GM18519 (cell line): ENCODE results near the gene VPS26C.
A peak's percentile ranks its signal among the peaks of the same experiment; 100 is the strongest.
"Not testable (repeated sequence)": the region's sequence is repeated elsewhere in the genome, so short reads cannot be mapped to it uniquely, and the experiment has no call there.

Experiments used
- ATAC-seq: cut with Tn5 transposase; IDR thresholded peaks from one replicate; pipeline ENCODE4 v1.9.1; 2021; ENCODE audit warnings: mild to moderate bottlenecking, moderate library complexity; ENCODE audit not compliant: unreplicated experiment, low FRiP score

Gene VPS26C

DNA sequence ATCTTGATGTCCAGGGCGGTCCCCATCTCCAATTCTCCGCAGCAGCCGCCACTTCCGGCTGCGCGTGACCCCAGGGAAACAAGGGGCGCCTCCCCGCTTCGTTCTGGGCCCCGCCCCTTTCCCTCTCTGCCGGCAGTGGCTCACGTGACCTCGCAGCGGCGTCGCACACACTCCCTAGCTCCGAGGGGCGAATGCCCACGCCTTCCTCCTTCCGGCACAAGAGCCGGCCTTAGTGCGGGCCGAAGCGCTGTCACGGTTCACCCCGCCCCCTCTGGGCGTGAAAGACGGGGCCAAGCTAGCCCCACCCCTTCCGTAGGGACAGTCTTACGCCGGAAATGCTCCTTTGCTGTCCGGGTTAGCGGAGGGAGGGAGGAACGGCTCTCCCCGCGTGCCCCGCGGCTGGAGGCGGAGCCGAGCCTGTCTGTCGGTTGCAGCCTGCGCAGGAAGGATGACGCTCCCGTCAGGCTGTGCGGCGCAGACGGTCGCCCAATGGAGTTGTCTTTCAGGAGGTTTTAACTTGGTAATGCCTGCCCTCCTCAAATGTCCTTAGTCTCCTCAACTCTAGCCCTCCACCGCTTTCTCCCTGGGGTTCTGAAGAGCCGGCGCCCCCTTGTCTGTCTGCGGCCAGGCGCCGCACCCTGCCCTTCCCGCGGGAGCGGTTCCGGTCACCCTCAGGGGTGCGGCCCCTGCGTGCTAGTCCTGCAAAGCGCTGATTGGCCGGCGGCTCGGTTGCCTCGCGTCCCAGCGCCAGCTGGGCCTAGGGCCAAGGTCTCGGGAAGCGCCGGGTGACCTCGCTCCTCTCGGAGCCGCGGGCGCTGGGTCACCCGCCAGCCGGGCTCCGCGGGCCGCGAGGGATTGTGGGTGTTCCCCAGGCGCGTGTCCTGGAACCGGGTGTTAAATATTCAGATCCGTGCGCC lies at the start of gene VPS26C:
Gene VPS26C, minus strand, starts transcription at position 66 of the 917 bp plus-strand sequence. Its CDS starts 40 bp downstream, at position 26.
- peak; percentile 88 for ATAC-seq

- not testable (repeated sequence) for ATAC-seq
Measured at GRCh38 chr21:37316072-37316471, 48.9 kb upstream of the VPS26C start.

- ATAC-seq = no peak
Measured at GRCh38 chr21:37300114-37300751, 33.1 kb upstream of the VPS26C start.

DNA sequence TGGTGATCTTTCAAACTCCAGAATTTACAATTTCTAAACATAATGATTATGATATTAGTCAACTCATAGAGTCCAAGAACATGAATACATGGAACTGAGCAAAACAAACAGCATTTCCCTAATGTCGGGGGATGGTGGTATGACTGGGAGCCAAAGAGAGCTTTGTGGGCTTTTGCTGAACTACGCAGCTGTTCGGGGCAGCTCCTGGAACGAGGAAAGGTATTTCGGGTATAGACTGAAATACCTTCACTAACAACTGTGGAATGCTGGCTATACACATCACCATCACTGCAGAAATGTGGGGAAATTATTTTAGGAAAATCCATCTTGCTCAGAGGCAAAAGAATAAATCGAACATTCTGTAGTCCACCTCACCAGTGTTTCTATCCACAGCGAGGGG lies 30.2 kb upstream of the VPS26C start:
- ATAC-seq = no peak

DNA sequence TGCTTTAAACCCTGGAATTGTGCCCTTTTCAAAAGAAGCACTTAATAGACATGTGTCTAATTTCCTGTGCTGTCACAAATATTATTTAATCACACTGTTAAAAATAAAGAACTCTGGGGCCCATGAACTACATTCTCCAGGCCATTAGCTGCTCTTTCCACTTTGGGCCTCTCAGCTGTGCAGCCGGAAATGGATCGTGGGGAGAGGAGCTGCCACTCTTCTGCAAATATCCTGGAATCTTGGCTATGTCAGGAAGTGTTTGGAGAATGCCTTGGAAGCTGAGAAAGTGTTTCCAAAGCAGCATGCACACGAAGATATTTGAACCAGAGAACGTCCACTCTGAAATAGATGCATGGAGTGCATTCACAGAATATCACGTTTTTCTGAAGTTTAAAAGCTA lies 27.5 kb upstream of the VPS26C start:
- no peak for ATAC-seq

- ATAC-seq = no peak
Measured at GRCh38 chr21:37292941-37293340, 25.8 kb upstream of the VPS26C start.

DNA sequence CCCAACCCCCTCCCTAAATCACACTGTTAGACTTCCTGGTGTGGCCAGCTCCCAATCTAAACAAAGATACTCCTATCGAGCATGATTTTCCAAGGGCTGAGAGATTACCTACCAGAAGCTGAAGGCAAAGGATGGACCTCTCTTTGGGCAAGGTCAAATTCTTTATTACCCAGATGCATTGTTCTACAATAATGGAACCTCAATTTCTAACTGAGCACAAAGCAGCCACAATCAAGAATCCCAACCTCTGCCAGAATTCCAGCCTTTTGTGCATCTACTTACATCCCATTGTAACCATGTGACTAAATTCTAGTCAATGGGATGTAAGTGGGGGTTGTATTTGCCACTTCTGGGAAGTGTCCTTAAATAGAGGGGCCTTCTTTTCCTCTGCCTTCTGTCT lies 24.9 kb upstream of the VPS26C start:
- no peak for ATAC-seq

DNA sequence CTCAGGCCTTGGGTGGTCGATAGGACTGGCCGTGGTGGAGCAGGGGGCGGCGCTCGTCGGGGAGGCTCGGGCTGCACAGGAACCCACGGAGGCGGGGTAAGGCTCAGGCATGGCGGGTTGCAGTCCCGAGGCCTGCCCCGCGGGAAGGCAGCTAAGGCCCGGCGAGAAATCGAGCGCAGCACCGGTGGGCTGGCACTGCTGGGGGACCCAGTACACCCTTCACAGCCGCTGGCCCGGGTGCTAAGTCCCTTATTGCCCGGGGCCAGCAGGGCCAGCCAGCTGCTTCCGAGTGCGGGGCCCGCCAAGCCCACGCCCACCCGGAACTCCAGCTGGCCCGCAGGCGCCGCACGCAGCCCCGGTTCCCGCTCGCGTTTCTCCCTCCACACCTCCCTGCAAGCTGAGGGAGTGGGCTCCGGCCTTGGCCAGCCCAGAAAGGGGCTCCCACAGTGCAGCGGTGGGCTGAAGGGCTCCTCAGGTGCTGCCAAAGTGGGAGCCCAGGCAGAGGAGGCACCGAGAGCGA lies 16.1 kb upstream of the VPS26C start:
- not testable (repeated sequence) for ATAC-seq

GRCh38 chr21:37282602-37283001 lies 15.5 kb upstream of the VPS26C start:
- ATAC-seq = not testable (repeated sequence)

- no peak for ATAC-seq
Measured at GRCh38 chr21:37281993-37282392, 14.9 kb upstream of the VPS26C start.

- no peak for ATAC-seq
Measured at GRCh38 chr21:37281579-37281978, 14.4 kb upstream of the VPS26C start.

DNA sequence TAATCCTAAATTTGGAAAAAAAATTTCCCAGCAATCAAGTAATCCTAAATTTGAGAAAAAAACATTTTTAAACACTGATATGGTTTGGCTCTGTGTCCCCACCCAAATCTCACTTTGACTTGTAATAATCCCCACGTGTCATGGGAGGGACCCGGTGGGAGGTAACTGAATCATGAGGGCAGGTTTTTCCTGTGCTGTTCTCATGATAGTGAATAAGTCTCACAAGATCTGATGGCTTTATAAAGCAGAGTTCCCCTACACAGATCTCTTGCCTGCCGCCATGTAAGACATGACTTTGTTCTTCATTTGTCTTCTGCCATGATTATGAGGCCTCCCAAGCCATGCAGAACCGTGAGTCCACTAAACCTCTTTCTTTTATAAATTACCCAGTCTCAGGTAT lies 12.1 kb upstream of the VPS26C start:
- ATAC-seq = not testable (repeated sequence)

DNA sequence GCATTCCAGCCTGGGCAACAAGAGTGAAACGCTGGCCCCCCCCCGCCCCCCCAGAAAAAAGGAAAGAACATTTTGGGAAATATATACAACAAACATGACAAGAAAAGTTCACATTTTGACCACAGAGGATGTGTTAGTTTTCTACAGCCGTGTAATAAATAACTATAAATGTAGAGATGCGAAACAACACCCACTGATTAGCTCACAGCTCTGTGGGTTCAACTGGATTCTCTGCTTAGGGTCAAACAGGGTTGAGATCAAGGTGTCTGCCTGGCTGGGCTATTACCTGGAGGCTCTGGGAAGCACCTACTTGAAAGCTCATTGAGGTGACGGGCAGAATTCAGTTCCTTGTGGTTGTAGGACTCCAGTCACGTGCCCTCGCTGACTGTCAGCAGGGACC lies 11.1 kb upstream of the VPS26C start:
- ATAC-seq = no peak

DNA sequence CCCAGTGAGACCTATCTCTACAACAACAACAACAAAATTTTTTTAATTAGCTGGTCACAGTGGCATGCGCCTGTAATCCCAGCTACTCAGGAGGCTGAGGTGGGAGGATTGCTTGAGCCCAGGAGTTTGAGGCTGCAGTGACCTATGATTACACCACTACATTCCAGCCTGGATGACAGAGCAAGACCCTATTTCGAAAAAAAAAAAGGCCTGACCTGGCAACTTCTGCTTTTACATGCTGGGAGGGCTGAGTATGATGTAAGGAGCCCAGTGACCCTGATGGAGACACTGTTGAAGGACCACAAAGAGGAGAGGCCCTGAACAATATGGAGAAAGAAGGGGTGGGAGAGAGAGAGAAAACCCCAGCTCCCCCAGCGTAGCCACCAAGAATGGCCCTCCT lies 9.2 kb upstream of the VPS26C start:
- no peak for ATAC-seq

GRCh38 chr21:37273911-37274690 lies 7.0 kb upstream of the VPS26C start:
- ATAC-seq = no peak

GRCh38 chr21:37273440-37273839 lies 6.3 kb upstream of the VPS26C start:
- ATAC-seq = no peak

DNA sequence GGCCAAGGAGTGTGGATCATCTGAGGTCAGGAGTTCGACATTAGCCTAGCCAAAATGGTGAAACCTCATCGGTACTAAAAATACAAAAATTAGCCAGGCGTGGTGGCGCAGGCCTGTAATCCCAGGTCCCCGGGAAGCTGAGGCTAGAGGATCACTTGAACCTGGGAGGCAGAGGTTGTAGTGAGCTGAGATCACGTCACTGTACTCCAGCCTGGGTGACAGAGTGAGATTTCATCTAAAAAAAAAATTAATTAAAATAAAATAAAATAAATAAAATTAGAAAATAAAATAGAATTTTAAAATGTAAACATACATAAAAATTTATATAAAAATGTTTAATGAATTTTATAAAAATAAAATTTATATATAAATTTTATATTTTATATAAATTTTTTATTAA lies 5.8 kb upstream of the VPS26C start:
- ATAC-seq = no peak

DNA sequence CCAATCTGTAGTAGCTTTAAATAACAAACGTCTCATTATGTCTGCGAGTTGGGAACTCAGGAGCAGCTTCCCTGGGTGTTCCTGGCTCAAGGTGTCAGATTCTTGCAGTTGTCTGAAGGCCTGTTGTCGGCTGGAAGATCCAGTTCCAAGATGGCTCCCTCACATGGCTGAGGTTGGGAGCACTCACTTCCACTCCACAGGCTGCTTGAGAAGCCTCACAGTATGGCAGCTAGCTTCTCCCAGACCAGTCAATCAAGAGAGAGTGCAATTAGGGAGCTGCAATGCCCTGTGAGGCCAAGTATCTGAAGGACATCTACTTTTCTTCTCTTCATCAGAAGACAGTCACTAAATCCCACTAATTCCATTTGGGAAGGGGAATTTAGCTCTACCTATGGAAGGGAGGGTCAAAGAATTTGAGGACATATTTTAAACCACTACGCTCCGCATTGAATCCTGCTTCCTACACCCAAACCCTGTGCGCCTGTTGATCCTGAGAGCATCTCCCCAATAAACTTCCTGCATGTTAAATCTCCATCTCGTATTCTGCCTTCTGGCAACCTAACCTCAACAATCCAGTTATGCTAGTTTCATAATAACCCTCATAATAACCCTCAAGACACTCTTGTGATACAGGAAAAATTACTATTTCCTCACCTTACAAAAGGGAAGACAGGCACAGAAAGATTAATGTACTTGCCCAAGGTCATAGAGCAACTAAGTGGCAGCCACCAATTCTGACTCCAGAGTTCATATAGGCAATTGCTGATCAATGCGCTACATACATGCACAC lies 3.6 kb upstream of the VPS26C start:
- no peak for ATAC-seq

GRCh38 chr21:37269481-37269880 lies 2.3 kb upstream of the VPS26C start:
- no peak for ATAC-seq

DNA sequence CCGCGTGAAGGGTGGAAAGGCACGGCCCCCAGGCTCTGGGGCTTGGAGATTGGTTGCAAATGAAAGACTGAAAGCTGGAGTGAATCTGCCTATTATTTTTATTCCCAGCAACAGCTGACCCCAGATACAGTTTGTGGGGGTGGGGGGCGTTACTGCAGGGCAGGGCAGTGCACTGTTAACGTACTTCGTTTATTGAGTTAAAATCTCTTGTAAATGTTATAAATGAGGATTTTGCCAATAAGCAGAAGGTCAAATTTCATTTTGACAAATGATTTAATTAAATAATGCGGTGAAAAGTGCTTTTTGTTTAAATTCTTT lies 1.0 kb upstream of the VPS26C start:
- no peak for ATAC-seq
